Esophagus squamous epithelium (tissue), 4 donors: ENCODE data around the gene TIAM2.

ENCODE experiments used
- CTCF ChIP-seq, 6 experiments: fragments of 450-650 bp in 4 of 6; fragments of 200-600 bp in 2 of 6; sonication (generic) in 2 of 6; IDR thresholded peaks; one replicate each; pipeline ENCODE4 v1.5.1; 2016 to 2019; ENCODE audit warnings: antibody characterized with exemption in 6 of 6, mild to moderate bottlenecking in 4 of 6, moderate library complexity in 4 of 6
- POLR2A ChIP-seq, 4 donors: fragments of 450-650 bp; IDR thresholded peaks; one replicate each; pipeline ENCODE4 v1.6.1; 2017; ENCODE audit warnings: antibody characterized with exemption in 4 of 4, mild to moderate bottlenecking in 4 of 4, moderate library complexity in 3 of 4

GRCh38 chr6:155004576-155005372, 9.7 kb downstream of the TIAM2 start:
- TF ChIP-seq CTCF (IDR thresholded peaks at IDR 0.05): no peak
- no peak for TF ChIP-seq POLR2A (IDR thresholded peaks at IDR 0.05)
